WERI-Rb-1 (cell line): ENCODE measurements around the gene SLC38A1.
"Not testable (repeated sequence)": the region's sequence is repeated elsewhere in the genome, so short reads cannot be mapped to it uniquely, and the experiment has no call there.

Experiments
- DNase-seq: peaks from one replicate; pipeline ENCODE4 v3.0.0-alpha.2; 2020
- H3K27ac ChIP-seq: fragments of 250-450 bp; sonication (Bioruptor Pico); 2 replicates; pipeline ENCODE4 v1.5.1; 2020; ENCODE audit warnings: mild to moderate bottlenecking, moderate library complexity
- H3K27me3 ChIP-seq: fragments of 250-450 bp; sonication (Bioruptor Pico); 2 replicates; pipeline ENCODE4 v1.5.1; 2021; ENCODE audit warnings: mild to moderate bottlenecking, low read depth, moderate library complexity; ENCODE audit not compliant: insufficient read depth, severe bottlenecking
- H3K36me3 ChIP-seq: fragments of 250-450 bp; sonication (Bioruptor Pico); 2 replicates; pipeline ENCODE4 v1.5.1; 2020; ENCODE audit warnings: mild to moderate bottlenecking, moderate library complexity
- H3K4me3 ChIP-seq: 2 replicates; pipeline ENCODE4 v1.5.1; 2011; ENCODE audit warnings: low read depth, mild to moderate bottlenecking, control low read depth, low read length
- H3K9me3 ChIP-seq: fragments of 250-450 bp; sonication (Bioruptor Pico); 2 replicates; pipeline ENCODE4 v1.5.1; 2021; ENCODE audit warnings: mild to moderate bottlenecking, moderate library complexity; ENCODE audit not compliant: severe bottlenecking
- TF ChIP-seq, protein P1 (sequence below): IDR thresholded peaks from 2 replicates; pipeline ENCODE4 v1.5.1; 2011; ENCODE audit warnings: low read depth, mild to moderate bottlenecking, control low read depth, inconsistent platforms, low read length

The SLC38A1 gene

GRCh38 chr12:46164186-46164761 lies 104.6 kb downstream of the SLC38A1 start:
- DNase-seq, result no peak
- no peaks in the 10 kb centered on the region for H3K27me3 ChIP-seq
- H3K9me3 ChIP-seq, result no peaks in the 10 kb centered on the region
- TF ChIP-seq, protein P1, sequence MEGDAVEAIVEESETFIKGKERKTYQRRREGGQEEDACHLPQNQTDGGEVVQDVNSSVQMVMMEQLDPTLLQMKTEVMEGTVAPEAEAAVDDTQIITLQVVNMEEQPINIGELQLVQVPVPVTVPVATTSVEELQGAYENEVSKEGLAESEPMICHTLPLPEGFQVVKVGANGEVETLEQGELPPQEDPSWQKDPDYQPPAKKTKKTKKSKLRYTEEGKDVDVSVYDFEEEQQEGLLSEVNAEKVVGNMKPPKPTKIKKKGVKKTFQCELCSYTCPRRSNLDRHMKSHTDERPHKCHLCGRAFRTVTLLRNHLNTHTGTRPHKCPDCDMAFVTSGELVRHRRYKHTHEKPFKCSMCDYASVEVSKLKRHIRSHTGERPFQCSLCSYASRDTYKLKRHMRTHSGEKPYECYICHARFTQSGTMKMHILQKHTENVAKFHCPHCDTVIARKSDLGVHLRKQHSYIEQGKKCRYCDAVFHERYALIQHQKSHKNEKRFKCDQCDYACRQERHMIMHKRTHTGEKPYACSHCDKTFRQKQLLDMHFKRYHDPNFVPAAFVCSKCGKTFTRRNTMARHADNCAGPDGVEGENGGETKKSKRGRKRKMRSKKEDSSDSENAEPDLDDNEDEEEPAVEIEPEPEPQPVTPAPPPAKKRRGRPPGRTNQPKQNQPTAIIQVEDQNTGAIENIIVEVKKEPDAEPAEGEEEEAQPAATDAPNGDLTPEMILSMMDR, result no peak
- no peaks in the 10 kb centered on the region for H3K36me3 ChIP-seq
- no peak overlapping the region for H3K4me3 ChIP-seq
- H3K27ac ChIP-seq, result no peak overlapping the region

DNA sequence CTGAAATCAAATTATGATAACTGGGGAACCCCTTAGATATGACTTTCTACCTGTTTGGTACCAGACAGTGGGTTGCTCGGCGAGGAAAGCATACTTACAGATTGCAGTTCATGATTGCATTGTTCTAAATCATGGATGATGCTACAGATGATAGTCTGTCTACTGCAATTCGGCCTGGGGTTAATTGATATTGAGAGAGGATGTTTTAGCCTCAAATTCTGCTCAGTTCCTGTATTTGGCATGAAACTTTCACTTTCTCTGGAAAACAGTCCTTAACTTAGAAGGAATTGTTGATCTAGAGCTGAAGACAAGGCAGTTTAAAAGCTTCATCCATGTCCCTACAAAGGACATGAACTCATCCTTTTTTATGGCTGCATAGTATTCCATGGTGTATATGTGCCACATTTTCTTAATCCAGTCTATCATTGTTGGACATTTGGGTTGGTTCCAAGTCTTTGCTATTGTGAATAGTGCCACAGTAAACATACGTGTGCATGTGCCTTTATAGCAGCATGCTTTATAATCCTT lies 106.2 kb downstream of the SLC38A1 start:
- DNase-seq, H3K36me3 ChIP-seq, H3K9me3 ChIP-seq, H3K27me3 ChIP-seq, H3K27ac ChIP-seq, H3K4me3 ChIP-seq: not testable (repeated sequence)

DNA sequence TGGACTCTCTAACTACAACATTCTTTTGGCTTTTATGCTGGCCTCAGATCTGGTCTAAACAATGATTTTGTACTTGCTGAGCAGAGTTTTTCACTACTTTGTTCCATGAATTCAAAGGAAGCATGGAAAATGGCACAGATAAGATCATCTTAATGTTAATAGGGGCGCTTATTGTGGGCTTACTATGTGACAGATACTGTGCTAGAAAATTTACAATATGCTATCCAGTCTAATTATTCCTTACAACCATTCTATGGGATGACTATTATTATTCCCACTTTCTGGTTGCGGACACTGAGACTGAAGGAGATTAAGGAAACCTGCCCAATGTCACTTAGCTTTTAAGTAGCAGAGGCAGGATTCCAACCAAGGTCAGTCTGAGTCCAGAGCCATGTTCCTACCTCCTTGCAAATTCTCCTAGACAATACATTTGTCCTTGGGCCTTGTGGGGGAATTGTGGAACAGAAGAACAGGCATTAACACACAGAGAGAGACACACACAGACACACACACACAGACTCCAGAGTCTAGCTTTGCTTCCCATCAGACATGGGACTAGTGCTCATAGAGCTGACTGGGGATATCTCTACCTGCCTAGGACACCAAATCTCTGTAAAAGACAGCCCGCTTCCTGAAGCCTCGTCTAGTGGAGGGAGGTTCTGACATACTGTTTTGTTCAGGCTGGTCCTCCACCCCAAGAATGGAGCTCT lies 107.7 kb downstream of the SLC38A1 start:
- TF ChIP-seq, protein P1, result no peak
- DNase-seq, result no peak
- no peaks in the 10 kb centered on the region for H3K27me3 ChIP-seq
- no peak overlapping the region for H3K27ac ChIP-seq
- no peak overlapping the region for H3K4me3 ChIP-seq
- no peaks in the 10 kb centered on the region for H3K9me3 ChIP-seq
- no peaks in the 10 kb centered on the region for H3K36me3 ChIP-seq

DNA sequence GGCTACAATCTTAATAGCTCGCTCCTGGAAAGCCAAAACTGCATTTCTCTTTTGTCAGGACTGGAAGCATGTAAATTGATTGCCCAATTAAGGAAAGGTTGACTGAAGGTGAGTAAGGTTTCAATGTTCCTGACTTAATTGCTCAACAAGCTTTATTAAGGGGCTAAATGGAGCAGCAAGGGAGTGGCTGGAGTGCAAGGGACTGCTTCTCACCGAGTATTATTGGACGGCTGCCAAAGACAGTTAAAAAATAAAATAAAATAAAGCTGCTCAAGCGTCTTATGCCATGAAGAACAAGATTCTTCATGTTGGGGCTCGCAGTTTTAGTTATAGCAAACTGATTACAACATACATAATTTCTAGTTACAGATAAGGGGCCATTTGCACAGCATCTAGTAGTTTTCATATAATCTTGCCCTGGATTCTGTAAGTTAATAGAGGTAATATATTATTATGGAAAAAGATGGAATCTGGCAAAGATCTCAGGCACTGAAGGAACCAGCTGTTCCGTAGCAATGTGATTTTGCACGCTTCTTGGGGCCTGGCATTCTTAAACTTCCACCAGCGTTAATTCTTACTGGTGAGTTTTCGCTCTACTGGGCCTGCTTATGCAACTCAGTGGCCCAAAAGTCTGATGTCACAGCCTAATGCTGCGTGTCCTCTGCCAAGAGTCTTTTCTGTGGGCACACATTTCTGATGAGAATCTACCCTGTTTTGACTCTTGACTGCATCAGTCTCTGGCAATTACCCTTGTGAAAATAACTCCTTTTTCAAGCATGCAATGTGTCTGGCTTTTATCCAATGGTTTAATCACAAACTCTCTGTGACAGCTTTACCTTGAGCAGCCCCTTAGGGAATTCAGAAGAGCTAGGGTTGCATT lies 108.5 kb downstream of the SLC38A1 start:
- no peak overlapping the region for H3K27ac ChIP-seq
- no peaks in the 10 kb centered on the region for H3K27me3 ChIP-seq
- H3K9me3 ChIP-seq, result no peaks in the 10 kb centered on the region
- DNase-seq, result no peak
- H3K36me3 ChIP-seq, result no peaks in the 10 kb centered on the region
- TF ChIP-seq, protein P1, result no peak
- no peak overlapping the region for H3K4me3 ChIP-seq

- TF ChIP-seq, protein P1, result no peak
- Histone ChIP-seq H3K27me3 (no peaks in the 10 kb centered on the region), H3K36me3 (no peaks in the 10 kb centered on the region), H3K9me3 (no peaks in the 10 kb centered on the region), H3K4me3 (no peak overlapping the region), H3K27ac (no peak overlapping the region)
- DNase-seq, result no peak
Observed at GRCh38 chr12:46159309-46159901, 109.4 kb downstream of the SLC38A1 start.
